Effector memory CD4-positive, alpha-beta T cell (primary cell): ENCODE data around the gene DNM3.
"Not testable (repeated sequence)": the region's sequence is repeated elsewhere in the genome, so short reads cannot be mapped to it uniquely, and the experiment has no call there.

ENCODE experiments used
- DNase-seq, 3 donors: peaks; one replicate each; pipeline ENCODE4 v3.0.0-alpha.2; 2020
- H3K27ac ChIP-seq: 2 replicates; pipeline ENCODE4 v1.7.0; 2013; ENCODE audit warnings: mild to moderate bottlenecking, low read length, moderate library complexity; ENCODE audit not compliant: insufficient read depth, poor library complexity, severe bottlenecking
- H3K27me3 ChIP-seq: replicated peaks from 2 replicates; pipeline ENCODE4 v1.7.0; 2013; ENCODE audit warnings: mild to moderate bottlenecking, low read length; ENCODE audit not compliant: insufficient read depth, control insufficient read depth, poor library complexity, severe bottlenecking
- H3K36me3 ChIP-seq: 2 replicates; pipeline ENCODE4 v1.7.0; 2013; ENCODE audit warnings: mild to moderate bottlenecking, low read length, moderate library complexity; ENCODE audit not compliant: control insufficient read depth, insufficient read depth
- H3K4me1 ChIP-seq: 2 replicates; pipeline ENCODE4 v1.7.0; 2013; ENCODE audit warnings: low read length, mild to moderate bottlenecking; ENCODE audit not compliant: control insufficient read depth, insufficient read depth, poor library complexity, severe bottlenecking
- H3K4me3 ChIP-seq: 2 replicates; pipeline ENCODE4 v1.7.0; 2013; ENCODE audit warnings: low read length, low read depth, mild to moderate bottlenecking; ENCODE audit not compliant: insufficient read depth, poor library complexity, severe bottlenecking
- H3K9me3 ChIP-seq: 2 replicates; pipeline ENCODE4 v1.7.0; 2013; ENCODE audit warnings: mild to moderate bottlenecking, low read length, moderate library complexity; ENCODE audit not compliant: control insufficient read depth

The DNM3 gene

DNA sequence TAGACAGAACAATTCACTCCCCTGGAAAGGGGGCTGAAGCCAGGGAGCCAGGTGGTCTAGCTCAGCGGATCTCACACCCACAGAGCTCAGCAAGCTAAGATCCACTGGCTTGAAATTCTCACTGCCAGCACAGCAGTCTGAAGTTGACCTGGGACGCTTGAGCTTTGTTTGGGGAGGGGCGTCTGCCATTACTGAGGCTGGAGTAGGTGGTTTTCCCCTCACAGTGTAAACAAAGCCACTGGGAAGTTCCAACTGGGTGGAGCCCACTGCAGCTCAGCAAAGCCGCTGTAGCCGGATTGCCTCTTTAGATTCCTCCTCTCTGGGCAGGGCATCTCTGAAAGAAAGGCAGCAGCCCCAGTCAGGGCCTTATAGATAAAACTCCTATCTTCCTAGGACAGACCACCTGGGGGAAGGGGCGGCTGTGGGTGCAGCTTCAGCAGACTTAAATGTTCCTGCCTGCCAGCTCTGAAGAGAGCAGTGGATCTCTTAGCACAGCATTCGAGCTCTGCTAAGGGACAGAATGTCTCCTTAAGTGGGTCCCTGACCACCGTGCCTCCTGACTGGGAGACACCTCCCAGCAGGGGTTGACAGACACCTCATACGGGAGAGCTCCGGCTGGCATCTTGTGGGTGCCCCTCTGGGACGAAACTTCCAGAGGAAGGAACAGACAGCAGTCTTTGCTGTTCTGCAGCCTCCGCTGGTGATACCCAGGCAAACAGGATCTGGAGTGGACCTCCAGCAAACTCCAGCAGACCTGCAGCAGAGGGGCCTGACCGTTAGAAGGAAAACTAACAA, 183.8 kb downstream of the DNM3 start:
- not testable (repeated sequence) for H3K27ac ChIP-seq, H3K4me3 ChIP-seq, H3K27me3 ChIP-seq, DNase-seq, H3K9me3 ChIP-seq, H3K36me3 ChIP-seq, H3K4me1 ChIP-seq

GRCh38 chr1:172040466-172040865, 199.2 kb downstream of the DNM3 start:
- Histone ChIP-seq H3K27ac (no peak overlapping the region), H3K27me3 (no peaks in the 10 kb centered on the region), H3K36me3 (no peaks in the 10 kb centered on the region), H3K4me1 (peaks cover 3% of the 10 kb centered on the region), H3K9me3 (no peaks in the 10 kb centered on the region), H3K4me3 (no peak overlapping the region)
- no peak for DNase-seq

- Histone ChIP-seq H3K4me3 (no peak overlapping the region), H3K27me3 (no peaks in the 10 kb centered on the region), H3K9me3 (no peaks in the 10 kb centered on the region), H3K4me1 (peaks cover 3% of the 10 kb centered on the region), H3K36me3 (no peaks in the 10 kb centered on the region), H3K27ac (no peak overlapping the region)
- no peak for DNase-seq
These were observed 199.8 kb downstream of the DNM3 start for GRCh38 chr1:172041102-172041501.

GRCh38 chr1:172041742-172042141, 200.4 kb downstream of the DNM3 start:
- H3K27ac ChIP-seq: no peak overlapping the region
- no peak overlapping the region for H3K4me3 ChIP-seq
- H3K36me3 ChIP-seq: no peaks in the 10 kb centered on the region
- no peaks in the 10 kb centered on the region for H3K9me3 ChIP-seq
- H3K4me1 ChIP-seq: peaks cover 3% of the 10 kb centered on the region
- H3K27me3 ChIP-seq: no peaks in the 10 kb centered on the region
- DNase-seq: no peak

GRCh38 chr1:172043900-172044299, 202.6 kb downstream of the DNM3 start:
- no peaks in the 10 kb centered on the region for H3K27me3 ChIP-seq
- no peak for DNase-seq
- H3K4me1 ChIP-seq: peaks cover 3% of the 10 kb centered on the region
- no peaks in the 10 kb centered on the region for H3K36me3 ChIP-seq
- no peak overlapping the region for H3K4me3 ChIP-seq
- no peaks in the 10 kb centered on the region for H3K9me3 ChIP-seq
- H3K27ac ChIP-seq: no peak overlapping the region

DNA sequence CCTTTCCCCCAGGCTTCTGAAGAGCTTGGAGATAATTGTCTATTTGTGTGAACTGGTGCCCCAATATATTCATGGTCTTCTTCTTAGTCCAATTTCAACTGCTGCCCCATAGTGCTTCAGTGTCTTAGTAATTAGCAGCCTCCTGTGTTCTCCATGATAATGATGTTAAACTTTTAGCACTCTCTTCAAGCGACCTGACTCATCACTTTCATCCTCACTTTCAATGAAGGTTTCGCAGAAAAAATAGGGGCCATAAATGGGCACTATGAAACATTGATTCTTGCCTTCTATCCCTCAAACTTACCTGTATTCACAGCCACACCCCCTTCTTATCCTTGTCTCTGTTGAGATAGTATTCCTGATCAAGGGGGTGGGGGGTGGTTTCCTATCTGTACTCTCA, 210.6 kb downstream of the DNM3 start:
- DNase-seq: no peak
- Histone ChIP-seq H3K27ac (no peak overlapping the region), H3K27me3 (no peaks in the 10 kb centered on the region), H3K4me1 (no peaks in the 10 kb centered on the region), H3K4me3 (no peak overlapping the region), H3K36me3 (no peaks in the 10 kb centered on the region), H3K9me3 (no peaks in the 10 kb centered on the region)

- Histone ChIP-seq H3K36me3 (no peaks in the 10 kb centered on the region), H3K27ac (no peak overlapping the region), H3K4me3 (no peak overlapping the region), H3K4me1 (no peaks in the 10 kb centered on the region), H3K9me3 (no peaks in the 10 kb centered on the region), H3K27me3 (no peaks in the 10 kb centered on the region)
- DNase-seq: no peak
These were observed 212.9 kb downstream of the DNM3 start for GRCh38 chr1:172054172-172054571.

GRCh38 chr1:172055816-172056419, 214.6 kb downstream of the DNM3 start:
- H3K27me3 ChIP-seq, DNase-seq, H3K27ac ChIP-seq, H3K4me3 ChIP-seq, H3K9me3 ChIP-seq, H3K4me1 ChIP-seq, H3K36me3 ChIP-seq: not testable (repeated sequence)

DNA sequence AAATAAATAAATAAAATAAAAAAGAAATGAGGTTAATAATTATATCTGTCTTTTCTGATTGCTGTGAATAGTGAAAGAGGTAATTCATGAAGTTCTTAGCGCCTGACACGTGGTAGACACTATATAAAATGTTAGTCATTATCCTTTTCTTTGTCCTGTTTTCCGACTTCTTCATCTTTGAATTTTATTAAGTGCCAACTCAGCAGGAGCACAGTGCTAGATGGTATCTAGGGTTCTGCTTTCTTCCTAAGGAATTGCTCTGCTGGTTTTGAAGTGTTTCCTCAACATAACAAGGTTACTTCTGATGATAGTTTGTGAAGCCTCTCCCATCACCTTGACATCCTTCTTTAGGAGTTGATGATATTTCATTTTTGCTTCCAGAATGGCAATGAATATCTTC, 227.0 kb downstream of the DNM3 start:
- no peaks in the 10 kb centered on the region for H3K36me3 ChIP-seq
- no peaks in the 10 kb centered on the region for H3K9me3 ChIP-seq
- no peaks in the 10 kb centered on the region for H3K27me3 ChIP-seq
- H3K4me3 ChIP-seq: no peak overlapping the region
- DNase-seq: no peak
- no peaks in the 10 kb centered on the region for H3K4me1 ChIP-seq
- no peak overlapping the region for H3K27ac ChIP-seq

DNA sequence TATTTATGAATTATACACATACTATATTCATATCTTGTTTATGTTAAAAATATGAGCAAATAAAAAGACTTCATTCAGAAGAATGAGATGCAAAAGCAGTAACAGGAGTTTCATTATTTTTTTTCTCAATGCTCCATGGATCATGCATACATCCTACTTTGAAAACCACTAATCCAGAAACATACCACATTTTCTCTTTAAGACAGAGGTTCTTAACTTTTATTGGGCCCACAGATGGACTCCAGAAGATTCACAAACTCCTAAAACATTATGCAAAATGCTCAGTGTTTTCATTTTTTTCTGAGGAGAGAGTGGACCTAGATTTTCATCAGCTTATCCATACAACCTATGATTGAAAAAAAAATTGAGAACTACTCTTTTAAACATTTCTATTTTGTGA, 227.8 kb downstream of the DNM3 start:
- Histone ChIP-seq H3K9me3 (no peaks in the 10 kb centered on the region), H3K36me3 (no peaks in the 10 kb centered on the region), H3K27ac (no peak overlapping the region), H3K27me3 (no peaks in the 10 kb centered on the region), H3K4me3 (no peak overlapping the region), H3K4me1 (no peaks in the 10 kb centered on the region)
- DNase-seq: no peak
